Measurements from ENCODE around the gene GUCY2D.

DNA sequence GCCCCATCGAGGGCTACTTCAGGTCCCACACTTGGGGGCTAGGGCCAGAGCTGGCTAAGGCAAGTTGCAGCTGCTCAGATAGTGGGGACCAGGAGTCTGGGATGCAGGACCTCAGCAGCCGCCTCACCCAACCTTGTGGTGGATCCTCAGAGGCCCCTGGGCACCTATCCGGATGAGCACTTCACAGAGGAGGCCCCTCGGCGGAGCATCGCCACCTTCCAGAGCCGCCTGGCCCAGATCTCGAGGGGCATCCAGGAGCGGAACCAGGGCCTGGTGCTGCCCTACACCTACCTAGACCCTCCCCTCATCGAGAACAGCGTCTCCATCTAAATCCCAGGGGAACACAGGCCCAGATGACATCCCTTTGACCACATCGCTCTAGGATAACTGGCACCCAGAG, 45.8 kb downstream of the GUCY2D start:
- TF ChIP-seq, protein P1, sequence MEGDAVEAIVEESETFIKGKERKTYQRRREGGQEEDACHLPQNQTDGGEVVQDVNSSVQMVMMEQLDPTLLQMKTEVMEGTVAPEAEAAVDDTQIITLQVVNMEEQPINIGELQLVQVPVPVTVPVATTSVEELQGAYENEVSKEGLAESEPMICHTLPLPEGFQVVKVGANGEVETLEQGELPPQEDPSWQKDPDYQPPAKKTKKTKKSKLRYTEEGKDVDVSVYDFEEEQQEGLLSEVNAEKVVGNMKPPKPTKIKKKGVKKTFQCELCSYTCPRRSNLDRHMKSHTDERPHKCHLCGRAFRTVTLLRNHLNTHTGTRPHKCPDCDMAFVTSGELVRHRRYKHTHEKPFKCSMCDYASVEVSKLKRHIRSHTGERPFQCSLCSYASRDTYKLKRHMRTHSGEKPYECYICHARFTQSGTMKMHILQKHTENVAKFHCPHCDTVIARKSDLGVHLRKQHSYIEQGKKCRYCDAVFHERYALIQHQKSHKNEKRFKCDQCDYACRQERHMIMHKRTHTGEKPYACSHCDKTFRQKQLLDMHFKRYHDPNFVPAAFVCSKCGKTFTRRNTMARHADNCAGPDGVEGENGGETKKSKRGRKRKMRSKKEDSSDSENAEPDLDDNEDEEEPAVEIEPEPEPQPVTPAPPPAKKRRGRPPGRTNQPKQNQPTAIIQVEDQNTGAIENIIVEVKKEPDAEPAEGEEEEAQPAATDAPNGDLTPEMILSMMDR (IDR thresholded peaks at IDR 0.05), result no peak
- no peak for TF ChIP-seq POLR2A (IDR thresholded peaks at IDR 0.05)
